K562 (cell line): ENCODE data around the gene SYNM. TPM values are rescaled to one million over a fixed set of nuclear protein-coding genes. Genes with fewer than 3 reads are reported as not detected.

Experiments
- ATAC-seq: fragments of 200-7000 bp; cut with Tn5 transposase; 3 replicates; pipeline ENCODE4 v1.9.1; 2020; ENCODE audit warnings: moderate library complexity
- BruUV-seq: library from RNA; stranded (reverse); fragments of 400-500 nt; replicated peaks from 2 replicates; lab custom pipeline; 2021; lab: Mats Ljungman, UMichigan
- CTCF ChIA-PET: fragments of 300-600 bp; formaldehyde crosslinking; extraction: SDS; loops from one replicate; lab custom pipeline; 2021; ENCODE audit warnings: low intra/inter-chr PET ratio; lab: Yijun Ruan, JAX
- POLR2A ChIA-PET: fragments of 300-600, 350-650 bp; sonication (Branson Sonifier 250); formaldehyde crosslinking; extraction: SDS; loops from one replicate; lab custom pipeline; 2021; ENCODE audit warnings: antibody characterized with exemption, inconsistent platforms; lab: Yijun Ruan, JAX
- DNase-seq, 4 experiments: peaks; one replicate each; pipeline versions ENCODE4 v3.0.0 to v3.0.0-alpha.2; 2011 to 2018; ENCODE audit warnings: low spot score in 3 of 4, mixed read lengths in 3 of 4; ENCODE audit errors: extremely low read depth in 1 of 4
- FAIRE-seq: peaks from 2 replicates; lab custom pipeline; 2011; peaks lifted over from hg19 to GRCh38; lab: Jason Lieb, UNC
- H2AFZ ChIP-seq: 2 replicates; pipeline ENCODE4 v1.6.0; 2011; ENCODE audit warnings: low read depth, low read length, control low read depth, inconsistent platforms
- H3K27ac ChIP-seq: fragments of 200-600 bp; 3 replicates; pipeline ENCODE4 v1.8.0; 2011; ENCODE audit warnings: low read depth, mild to moderate bottlenecking, control low read depth, inconsistent platforms, low read length, moderate library complexity, mixed read lengths; ENCODE audit errors: extremely low read depth
- H3K27me3 ChIP-seq, 2 experiments: fragments of 300-600 bp in 1 of 2; 2 replicates in 1 of 2; 3 replicates in 1 of 2; pipeline versions ENCODE4 v1.6.0 to v1.8.0; 2011; ENCODE audit warnings: inconsistent platforms in 2 of 2, low read length in 2 of 2, mild to moderate bottlenecking in 1 of 2, mixed read lengths in 1 of 2, moderate library complexity in 1 of 2; ENCODE audit not compliant: control insufficient read depth in 2 of 2, insufficient read depth in 2 of 2
- H3K36me3 ChIP-seq: fragments of 300-600 bp; 3 replicates; pipeline ENCODE4 v1.8.0; 2011; ENCODE audit warnings: mild to moderate bottlenecking, low read length, inconsistent platforms; ENCODE audit not compliant: control insufficient read depth, insufficient read depth
- H3K4me1 ChIP-seq, 2 experiments: fragments of 200-600 bp in 1 of 2; replicated peaks in 1 of 2; 2 replicates in 1 of 2; 3 replicates in 1 of 2; pipeline versions ENCODE4 v1.5.1 to v1.8.0; 2011; ENCODE audit warnings: inconsistent platforms in 2 of 2, low read length in 2 of 2, mild to moderate bottlenecking in 1 of 2, mixed read lengths in 1 of 2, moderate library complexity in 1 of 2; ENCODE audit not compliant: control insufficient read depth in 2 of 2, insufficient read depth in 2 of 2
- H3K4me2 ChIP-seq: 2 replicates; pipeline ENCODE4 v1.6.1; 2011; ENCODE audit warnings: low read length, control low read depth, inconsistent platforms, mixed read lengths; ENCODE audit not compliant: insufficient read depth
- H3K4me3 ChIP-seq: fragments of 200-600 bp; sonication (generic), shearing (Covaris generic); 2 replicates; pipeline ENCODE4 v1.5.1; 2016; ENCODE audit warnings: control low read depth, inconsistent platforms
- H3K79me2 ChIP-seq: fragments of 200-600 bp; 3 replicates; pipeline ENCODE4 v1.8.0; 2011; ENCODE audit warnings: low read length, inconsistent platforms; ENCODE audit not compliant: control insufficient read depth, insufficient read depth
- H3K9ac ChIP-seq, 2 experiments: 2 replicates each; pipeline versions ENCODE4 v1.6.0 to v1.6.1; 2011; ENCODE audit warnings: low read depth in 2 of 2, low read length in 2 of 2, control low read depth in 1 of 2, inconsistent platforms in 1 of 2, mild to moderate bottlenecking in 1 of 2, mixed read lengths in 1 of 2; ENCODE audit not compliant: insufficient read depth in 1 of 2
- H3K9me1 ChIP-seq: one replicate; pipeline ENCODE4 v1.6.0; 2011; ENCODE audit warnings: inconsistent platforms, mild to moderate bottlenecking, low read length, moderate library complexity; ENCODE audit not compliant: control insufficient read depth, insufficient read depth
- H3K9me3 ChIP-seq: replicated peaks from 2 replicates; pipeline ENCODE4 v1.5.1; 2011; ENCODE audit warnings: low read depth, low read length, inconsistent platforms; ENCODE audit not compliant: control insufficient read depth, insufficient read depth
- H4K20me1 ChIP-seq: replicated peaks from 2 replicates; pipeline ENCODE4 v1.6.1; 2011; ENCODE audit warnings: low read length, inconsistent platforms, mixed read lengths; ENCODE audit not compliant: control insufficient read depth, insufficient read depth
- BRD4 ChIP-seq: fragments of 200-600 bp; sonication (generic); IDR thresholded peaks from 2 replicates; pipeline ENCODE4 v1.6.1; 2017; ENCODE audit warnings: inconsistent platforms
- C11orf30 ChIP-seq: fragments of 450-650 bp; IDR thresholded peaks from 2 replicates; pipeline ENCODE4 v1.6.1; 2016; ENCODE audit warnings: low read depth, mild to moderate bottlenecking
- CAMTA2 ChIP-seq: fragments of 250-450 bp; sonication (Bioruptor Pico); conservative IDR thresholded peaks from 2 replicates; pipeline ENCODE4 v1.5.1; 2022
- CEBPB ChIP-seq: fragments of 450-650 bp; IDR thresholded peaks from 2 replicates; pipeline ENCODE4 v1.6.1; 2016; ENCODE audit warnings: missing genetic modification characterization, missing compliant biosample characterization
- FOXJ3 ChIP-seq: sonication (generic); formaldehyde crosslinking; IDR thresholded peaks from 2 replicates; pipeline ENCODE4 v1.4.0; 2020; ENCODE audit warnings: mild to moderate bottlenecking, missing genetic modification reagents
- IFI16 ChIP-seq: fragments of 250-450 bp; sonication (Bioruptor Pico); IDR thresholded peaks from 2 replicates; pipeline ENCODE4 v2.1.2; 2022; ENCODE audit warnings: mild to moderate bottlenecking, inconsistent platforms
- LEF1 ChIP-seq: fragments of 450-650 bp; IDR thresholded peaks from 2 replicates; pipeline ENCODE4 v1.6.1; 2016; ENCODE audit warnings: mild to moderate bottlenecking
- MAFF ChIP-seq: IDR thresholded peaks from 2 replicates; pipeline ENCODE4 v1.6.1; 2012; ENCODE audit warnings: low read length, improper control_type of control experiment
- MAFG ChIP-seq: fragments of 450-650 bp; conservative IDR thresholded peaks from 2 replicates; pipeline ENCODE4 v1.6.1; 2016; ENCODE audit warnings: missing genetic modification characterization, missing compliant biosample characterization
- NFYB ChIP-seq: IDR thresholded peaks from 2 replicates; pipeline ENCODE4 v1.6.1; 2011; ENCODE audit warnings: mild to moderate bottlenecking, moderate library complexity; ENCODE audit not compliant: insufficient read length; ENCODE audit errors: extremely low read depth
- RBM34 ChIP-seq: fragments of 200-400 bp; formaldehyde crosslinking; IDR thresholded peaks from 2 replicates; pipeline ENCODE4 v1.6.1; 2018; ENCODE audit warnings: low read length, borderline replicate concordance; ENCODE audit not compliant: insufficient read depth
- SMARCA4 ChIP-seq: fragments of 450-650 bp; IDR thresholded peaks from 2 replicates; pipeline ENCODE4 v1.6.1; 2016
- SRSF7 ChIP-seq: fragments of 200-400 bp; formaldehyde crosslinking; optimal IDR thresholded peaks from 2 replicates; pipeline ENCODE3; 2017; ENCODE audit warnings: mild to moderate bottlenecking, low read depth, low read length
- ZNF449 ChIP-seq: fragments of 250-450 bp; sonication (Bioruptor Pico); IDR thresholded peaks from 2 replicates; pipeline ENCODE4 v1.8.0; 2022; ENCODE audit warnings: moderate library complexity, mild to moderate bottlenecking, inconsistent platforms
- ZNF668 ChIP-seq: fragments of 250-450 bp; sonication (Bioruptor Pico); IDR thresholded peaks from 2 replicates; pipeline ENCODE4 v1.8.0; 2022; ENCODE audit warnings: mild to moderate bottlenecking, inconsistent platforms
- WGBS: fragments of 100-300 bp; shearing (Covaris generic); methylation state at CpG from one replicate; pipeline ENCODE4 v1.1.6; 2016; ENCODE audit warnings: low coverage, mixed read lengths; ENCODE audit not compliant: insufficient coverage; ENCODE audit errors: missing lambda C conversion rate; 5-methylcytosine and 5-hydroxymethylcytosine counted together
- in situ Hi-C: fragments of 300-500 bp; cut with MboI; formaldehyde crosslinking; loops from 4 replicates; pipeline ENCODE4 v1.15.0; 2018; ENCODE audit warnings: inconsistent platforms, mixed read lengths
- intact Hi-C: fragments of 100-400 bp; cut with micrococcal nuclease; formaldehyde crosslinking; loops from 2 replicates; pipeline ENCODE4 v1.14.2; 2022
- polyA plus RNA-seq, 8 experiments: library from polyadenylated mRNA; depleted of rRNA in 4 of 8; stranded (reverse) in 5 of 8; unstranded in 3 of 8; fragments of >200 nt; fragmentation: Nextera tagmentation in 2 of 8; fragmentation: Illumina TruSeq in 1 of 8; extraction: Ambion mirVana in 2 of 8; extraction: Trizol in 1 of 8; gene quantifications; 2 replicates each; pipeline versions ENCODE4 v1.2.1 to v1.2.3, GENCODE V29; 2011 to 2014; ENCODE audit warnings: inconsistent platforms in 1 of 8, missing spikeins in 1 of 8
- total RNA-seq, 7 experiments: library from RNA; depleted of rRNA in 6 of 7; stranded (reverse); fragments of >200 nt in 6 of 7; fragmentation: Illumina TruSeq in 2 of 7; extraction: Trizol in 2 of 7; gene quantifications; 2 replicates each; pipeline versions ENCODE4 v1.2.1 to v1.2.3, GENCODE V29; 2011 to 2021; ENCODE audit warnings: low replicate concordance in 1 of 7
- TF ChIP-seq, protein P1 (sequence below): fragments of 450-650 bp; formaldehyde crosslinking; IDR thresholded peaks from 2 replicates; pipeline ENCODE4 v1.4.0; 2022; ENCODE audit warnings: missing genetic modification characterization
- TF ChIP-seq, protein P2 (sequence below): fragments of 250-450 bp; sonication (Bioruptor Pico); IDR thresholded peaks from 2 replicates; pipeline ENCODE4 v1.5.0; 2020; ENCODE audit warnings: mild to moderate bottlenecking

Gene SYNM
- total and polyA plus RNA-seq, 9 of the 15 experiments (the other 6 are each of a cell fraction or from before 2014, with no cell fraction given), result 0.01 to 0.42 (median 0.13) TPM

DNA sequence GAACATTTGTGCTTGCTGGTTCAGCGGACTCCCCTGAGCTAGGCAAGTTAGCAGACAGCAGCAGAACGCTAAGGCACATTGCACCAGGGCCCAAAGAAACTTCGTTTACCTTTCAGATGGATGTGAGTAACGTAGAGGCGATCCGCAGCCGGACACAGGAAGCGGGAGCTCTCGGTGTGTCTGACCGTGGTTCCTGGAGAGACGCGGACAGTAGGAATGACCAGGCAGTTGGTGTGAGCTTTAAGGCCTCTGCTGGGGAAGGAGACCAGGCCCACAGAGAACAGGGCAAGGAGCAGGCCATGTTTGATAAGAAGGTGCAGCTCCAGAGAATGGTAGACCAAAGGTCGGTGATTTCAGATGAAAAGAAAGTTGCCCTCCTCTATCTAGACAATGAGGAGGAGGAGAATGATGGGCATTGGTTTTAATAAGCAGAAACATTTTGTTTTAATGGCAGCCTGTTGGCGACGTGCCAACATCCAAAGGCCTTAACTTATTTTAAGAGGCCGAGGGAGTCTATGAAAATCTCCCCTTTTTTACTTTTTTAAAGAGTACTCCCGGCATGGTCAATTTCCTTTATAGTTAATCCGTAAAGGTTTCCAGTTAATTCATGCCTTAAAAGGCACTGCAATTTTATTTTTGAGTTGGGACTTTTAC, 27.9 kb downstream of the SYNM start (continued):
- TF ChIP-seq, protein P1, sequence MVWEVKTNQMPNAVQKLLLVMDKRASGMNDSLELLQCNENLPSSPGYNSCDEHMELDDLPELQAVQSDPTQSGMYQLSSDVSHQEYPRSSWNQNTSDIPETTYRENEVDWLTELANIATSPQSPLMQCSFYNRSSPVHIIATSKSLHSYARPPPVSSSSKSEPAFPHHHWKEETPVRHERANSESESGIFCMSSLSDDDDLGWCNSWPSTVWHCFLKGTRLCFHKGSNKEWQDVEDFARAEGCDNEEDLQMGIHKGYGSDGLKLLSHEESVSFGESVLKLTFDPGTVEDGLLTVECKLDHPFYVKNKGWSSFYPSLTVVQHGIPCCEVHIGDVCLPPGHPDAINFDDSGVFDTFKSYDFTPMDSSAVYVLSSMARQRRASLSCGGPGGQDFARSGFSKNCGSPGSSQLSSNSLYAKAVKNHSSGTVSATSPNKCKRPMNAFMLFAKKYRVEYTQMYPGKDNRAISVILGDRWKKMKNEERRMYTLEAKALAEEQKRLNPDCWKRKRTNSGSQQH (CRISPR knock-in tag), result no peak
- TF ChIP-seq, all 486 proteins: peak for 2

GRCh38 chr15:99134317-99134821, 29.5 kb downstream of the SYNM start:
- intact Hi-C loops, result no loop called here
- H3K4me1 ChIP-seq, result no peaks in the 10 kb centered on the region; a peak in 1 of 5 replicates
- ChIA-PET CTCF (no interaction called here), POLR2A (interaction anchor here (0.9 to 1.4 kb wide), 4 partner anchors 9 to 28 kb away, joined by 3 to 6 read pairs (median 3); no protein-coding TSS in a partner anchor)
- no peak overlapping the region for H3K9ac ChIP-seq
- H3K27me3 ChIP-seq, result peaks cover 30 to 56% of the 10 kb centered on the region in 2 experiments
- no peaks in the 10 kb centered on the region for H3K9me3 ChIP-seq
- no peaks in the 10 kb centered on the region; the same call in 1 of the 2 replicates for H4K20me1 ChIP-seq
- H3K4me2 ChIP-seq, result no peak overlapping the region
- in situ Hi-C loops, result no loop called here
- ATAC-seq (no peak), DNase-seq (no peak), FAIRE-seq (no peak)
- no TSS peak for BruUV-seq
- no peak overlapping the region for H3K27ac ChIP-seq
- no peak overlapping the region for H3K4me3 ChIP-seq
- 10% methylated on average over 11 of the region's 11 CpGs for WGBS
- no peak overlapping the region for H2AFZ ChIP-seq
- H3K9me1 ChIP-seq, result no peaks in the 10 kb centered on the region
- no peaks in the 10 kb centered on the region for H3K36me3 ChIP-seq
- H3K79me2 ChIP-seq, result no peaks in the 10 kb centered on the region
- TF ChIP-seq MAFF (peak; percentile 65), IFI16 (CRISPR knock-in tag) (no peak), SMARCA4 (no peak), RBM34 (no peak), LEF1 (no peak), C11orf30 (peak; percentile 70), SRSF7 (no peak), CAMTA2 (CRISPR knock-in tag) (no peak), CEBPB (tag) (no peak), ZNF449 (no peak), NFYB (no peak), FOXJ3 (CRISPR knock-in tag) (no peak), MAFG (peak; percentile 76), ZNF668 (CRISPR knock-in tag) (no peak), BRD4 (no peak)
- TF ChIP-seq, protein P2, sequence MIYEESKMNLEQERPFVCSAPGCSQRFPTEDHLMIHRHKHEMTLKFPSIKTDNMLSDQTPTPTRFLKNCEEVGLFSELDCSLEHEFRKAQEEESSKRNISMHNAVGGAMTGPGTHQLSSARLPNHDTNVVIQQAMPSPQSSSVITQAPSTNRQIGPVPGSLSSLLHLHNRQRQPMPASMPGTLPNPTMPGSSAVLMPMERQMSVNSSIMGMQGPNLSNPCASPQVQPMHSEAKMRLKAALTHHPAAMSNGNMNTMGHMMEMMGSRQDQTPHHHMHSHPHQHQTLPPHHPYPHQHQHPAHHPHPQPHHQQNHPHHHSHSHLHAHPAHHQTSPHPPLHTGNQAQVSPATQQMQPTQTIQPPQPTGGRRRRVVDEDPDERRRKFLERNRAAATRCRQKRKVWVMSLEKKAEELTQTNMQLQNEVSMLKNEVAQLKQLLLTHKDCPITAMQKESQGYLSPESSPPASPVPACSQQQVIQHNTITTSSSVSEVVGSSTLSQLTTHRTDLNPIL (CRISPR knock-in tag), result no peak
